IPS-11a (cell line): ENCODE data around the gene DPP10.

Experiments
- H3K4me3 ChIP-seq: one replicate; pipeline ENCODE4 v1.5.1; 2013; ENCODE audit warnings: low read depth, low read length, control low read depth

Gene DPP10

GRCh38 chr2:115201386-115201785 is 758.9 kb downstream of the DPP10 start:
- H3K4me3 ChIP-seq, result no peak overlapping the region

DNA sequence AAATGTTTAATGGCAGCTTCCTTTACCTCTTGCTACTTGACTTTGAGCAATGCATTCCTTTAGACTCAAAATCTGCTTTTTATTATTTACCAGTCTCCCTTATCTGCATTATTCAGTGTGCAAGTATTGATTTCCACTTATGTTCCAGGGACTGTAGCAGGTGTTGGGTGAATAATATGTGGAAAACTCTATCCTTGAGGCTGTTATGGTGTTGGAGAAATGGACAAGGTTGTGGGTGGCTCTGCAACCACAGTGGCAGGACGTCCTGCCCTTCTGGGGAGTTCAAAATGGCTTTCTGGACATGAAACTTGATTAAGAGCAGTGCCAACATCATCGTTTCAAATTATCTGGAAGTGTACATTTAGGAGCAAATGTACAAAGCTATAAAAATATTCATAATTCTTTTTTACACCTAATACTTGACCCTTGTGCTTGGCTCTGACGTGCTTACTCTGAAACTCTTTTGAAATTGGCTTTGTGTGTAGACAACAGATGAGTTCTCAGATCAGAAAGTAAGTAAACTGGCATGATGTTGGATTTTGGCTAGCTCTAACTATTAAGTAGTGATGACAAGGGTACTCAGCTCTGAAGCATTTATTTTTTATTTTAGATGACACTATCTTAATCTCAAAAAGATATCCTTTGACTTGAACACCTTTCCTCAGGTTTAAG is 766.2 kb downstream of the DPP10 start:
- no peak overlapping the region for H3K4me3 ChIP-seq

GRCh38 chr2:115214050-115214449 is 771.6 kb downstream of the DPP10 start:
- H3K4me3 ChIP-seq, result no peak overlapping the region

- no peak overlapping the region for H3K4me3 ChIP-seq
Observed at GRCh38 chr2:115219296-115219695, 776.9 kb downstream of the DPP10 start.

- no peak overlapping the region for H3K4me3 ChIP-seq
Observed at GRCh38 chr2:115234186-115234585, 791.7 kb downstream of the DPP10 start.

DNA sequence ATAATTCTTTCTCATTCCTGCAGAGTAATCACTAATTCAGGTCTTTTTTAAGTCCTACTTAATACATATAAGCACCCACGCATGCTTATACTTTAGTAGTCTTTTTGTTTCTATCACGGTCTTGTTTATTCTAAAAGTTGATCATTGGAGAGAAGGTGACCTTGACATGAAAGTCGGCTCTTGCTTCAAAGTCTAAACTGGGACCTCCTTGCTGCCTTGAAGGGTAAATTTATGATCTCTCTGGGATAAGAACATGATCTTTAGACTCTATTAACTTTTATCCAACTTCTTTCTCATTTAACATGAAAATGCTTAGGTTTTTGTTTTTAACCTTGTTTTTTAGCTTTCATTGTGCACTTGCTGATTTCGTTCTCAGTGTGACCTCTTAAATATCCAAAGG is 792.3 kb downstream of the DPP10 start:
- H3K4me3 ChIP-seq, result no peak overlapping the region

DNA sequence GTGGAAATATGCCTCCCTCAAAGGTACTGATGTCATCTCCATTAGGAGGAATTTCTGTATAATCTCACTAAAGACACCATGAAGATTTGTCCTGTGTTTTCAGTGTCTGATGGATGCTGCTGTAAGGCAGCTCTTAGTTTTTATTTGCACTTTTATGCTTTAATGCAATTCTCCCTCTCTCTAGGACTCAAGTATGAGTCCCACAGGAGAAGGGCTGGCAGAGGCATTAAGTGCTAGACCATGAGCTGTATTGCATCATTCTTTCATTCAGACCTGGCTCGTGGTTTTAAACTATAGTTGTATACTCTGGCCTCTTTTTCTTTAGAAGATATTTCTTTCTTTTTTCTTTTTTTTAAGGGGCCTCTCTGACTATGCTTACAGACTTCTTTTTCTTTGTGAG is 805.6 kb downstream of the DPP10 start:
- H3K4me3 ChIP-seq, result no peak overlapping the region

GRCh38 chr2:115277366-115277765 is 834.9 kb downstream of the DPP10 start:
- H3K4me3 ChIP-seq, result no peak overlapping the region

- no peak overlapping the region for H3K4me3 ChIP-seq
Observed at GRCh38 chr2:115285416-115285815, 843.0 kb downstream of the DPP10 start.

DNA sequence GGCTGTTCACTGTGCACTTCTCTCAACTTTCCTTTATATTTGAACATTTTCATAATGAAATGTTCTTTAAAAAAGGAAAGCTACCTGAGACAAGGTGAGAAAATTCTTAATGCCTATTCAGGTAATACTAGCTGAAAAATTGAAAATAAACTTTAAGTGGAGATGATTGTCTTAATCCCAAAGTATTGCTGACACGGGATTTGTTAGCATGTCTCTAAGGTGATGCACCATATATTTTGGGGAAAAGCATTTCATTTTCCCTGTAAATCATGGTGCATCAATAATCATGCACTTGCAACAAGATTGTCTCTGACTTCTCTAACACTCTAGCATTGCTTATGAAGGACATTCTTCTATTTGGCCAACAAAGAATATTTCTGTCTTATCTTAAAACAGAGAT is 848.0 kb downstream of the DPP10 start:
- no peak overlapping the region for H3K4me3 ChIP-seq

GRCh38 chr2:115292742-115293141 is 850.3 kb downstream of the DPP10 start:
- H3K4me3 ChIP-seq, result no peak overlapping the region

DNA sequence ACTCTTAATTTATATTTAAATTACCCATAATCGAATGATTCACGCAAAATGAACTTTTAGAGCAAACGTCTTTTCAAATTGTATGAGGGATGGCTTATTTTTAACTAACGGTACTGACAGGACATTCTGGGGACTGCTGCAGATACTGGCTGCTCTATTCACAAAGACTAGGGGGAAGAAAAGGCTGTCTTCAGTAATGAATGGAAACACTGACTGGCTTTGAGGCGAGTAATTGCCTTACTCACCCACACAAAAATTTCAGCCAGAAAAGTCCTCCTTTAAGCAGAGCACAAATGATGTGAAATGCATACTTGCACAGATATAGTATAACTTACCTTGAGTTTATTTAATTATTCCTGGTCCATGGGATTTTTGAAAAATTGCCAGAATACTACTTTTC is 852.6 kb downstream of the DPP10 start:
- no peak overlapping the region for H3K4me3 ChIP-seq

DNA sequence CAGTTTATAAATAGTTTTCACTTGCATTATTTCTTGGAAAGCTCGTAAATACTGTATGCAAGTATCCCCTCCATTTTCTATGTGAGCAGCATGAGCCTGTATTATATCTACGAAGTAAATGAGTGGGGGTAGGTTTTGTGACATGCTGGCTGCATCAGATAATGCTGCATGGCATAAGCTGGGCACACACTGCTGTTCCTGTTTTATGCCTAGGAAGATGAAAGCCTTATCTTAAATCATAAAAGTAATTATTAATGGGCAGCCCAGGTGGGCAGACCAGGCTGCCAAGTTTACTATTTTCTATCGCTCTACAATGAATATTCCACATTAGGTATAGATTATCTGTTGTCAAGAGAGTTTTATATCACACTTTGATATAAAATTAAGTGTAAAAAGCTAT is 854.6 kb downstream of the DPP10 start:
- no peak overlapping the region for H3K4me3 ChIP-seq

DNA sequence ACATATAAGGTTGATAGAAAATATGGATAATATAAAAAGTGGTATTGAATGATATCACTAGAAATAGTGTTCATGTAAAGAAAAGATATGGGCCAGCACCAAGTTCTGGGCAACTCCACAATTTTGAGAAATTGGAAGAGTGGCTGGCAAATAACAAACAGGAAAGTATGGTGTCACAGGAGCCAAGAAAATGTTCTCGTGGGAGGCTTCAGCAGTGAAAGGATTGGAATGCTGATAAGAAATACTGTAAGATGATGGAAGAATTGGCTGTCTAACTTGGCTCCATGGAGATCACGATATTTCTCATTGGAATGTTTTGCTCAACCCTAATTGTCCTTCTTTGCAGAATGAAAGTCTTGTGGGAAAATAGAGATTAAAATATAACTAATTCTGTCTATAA is 856.8 kb downstream of the DPP10 start:
- H3K4me3 ChIP-seq, result no peak overlapping the region

DNA sequence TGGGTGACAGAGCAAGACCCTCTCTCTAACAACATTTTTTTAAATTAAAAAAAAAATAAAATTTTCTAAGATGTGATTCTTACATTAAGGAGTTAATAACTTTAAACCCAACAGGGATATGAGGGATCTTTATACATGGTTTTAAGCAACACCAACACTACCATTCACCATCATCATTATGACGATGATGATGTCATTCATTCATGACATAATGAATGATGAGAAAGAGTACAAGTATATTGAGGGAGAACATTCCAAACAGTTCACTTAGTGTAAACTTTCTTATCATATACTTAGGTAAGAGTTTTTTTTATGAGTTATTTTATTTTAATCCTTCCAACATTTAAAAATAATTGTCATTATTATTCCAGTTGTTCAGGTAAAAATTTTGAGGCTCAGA is 863.3 kb downstream of the DPP10 start:
- no peak overlapping the region for H3K4me3 ChIP-seq

GRCh38 chr2:115314119-115314518 is 871.7 kb downstream of the DPP10 start:
- H3K4me3 ChIP-seq, result no peak overlapping the region

GRCh38 chr2:115327061-115327460 is 884.6 kb downstream of the DPP10 start:
- H3K4me3 ChIP-seq, result no peak overlapping the region

DNA sequence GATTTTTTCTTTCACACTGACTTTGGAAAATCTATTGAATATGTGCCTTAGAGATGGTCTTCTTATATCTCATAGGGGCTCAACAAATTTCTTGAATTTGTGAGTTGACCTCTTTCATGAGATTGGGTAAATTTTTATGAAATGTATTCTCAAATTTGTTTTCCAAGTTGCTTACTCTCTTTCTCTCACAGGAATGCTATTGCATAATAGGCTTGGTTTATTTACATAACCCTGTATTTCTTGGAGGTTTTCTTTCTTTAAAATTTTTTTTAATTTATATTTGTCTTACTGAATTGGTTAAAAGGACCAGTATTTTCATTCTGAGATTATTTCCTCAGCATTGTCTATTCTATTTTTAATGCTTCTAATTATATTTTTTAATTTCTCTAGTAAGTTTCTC is 917.1 kb downstream of the DPP10 start:
- H3K4me3 ChIP-seq, result no peak overlapping the region

GRCh38 chr2:115364093-115364492 is 921.7 kb downstream of the DPP10 start:
- no peak overlapping the region for H3K4me3 ChIP-seq

DNA sequence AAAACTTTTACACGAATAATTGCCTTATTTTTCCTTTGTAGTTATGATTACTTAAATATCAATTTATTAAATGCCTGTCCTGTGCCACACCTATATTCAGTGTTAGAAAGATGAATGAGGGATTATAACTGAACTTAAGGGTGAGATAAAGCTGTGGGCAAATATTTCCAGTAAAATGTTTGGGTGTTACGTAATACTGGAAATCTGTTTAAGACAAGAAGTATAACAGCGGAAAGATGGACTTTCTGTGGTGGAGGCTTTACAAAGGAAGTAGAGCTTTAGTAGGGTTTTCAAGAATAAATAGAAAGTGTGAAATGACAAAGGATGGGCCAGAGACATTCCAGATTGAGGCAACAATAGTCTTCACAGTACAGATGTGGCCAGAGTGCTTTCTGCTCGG is 927.0 kb downstream of the DPP10 start:
- no peak overlapping the region for H3K4me3 ChIP-seq

GRCh38 chr2:115374981-115375380 is 932.5 kb downstream of the DPP10 start:
- no peak overlapping the region for H3K4me3 ChIP-seq

- H3K4me3 ChIP-seq, result no peak overlapping the region
Observed at GRCh38 chr2:115384399-115384798, 942.0 kb downstream of the DPP10 start.

GRCh38 chr2:115386465-115386864 is 944.0 kb downstream of the DPP10 start:
- no peak overlapping the region for H3K4me3 ChIP-seq
